Skeletal muscle satellite cell (primary cell): Measurements from ENCODE around the gene TMEM259.

Experiments
- H3K27me3 ChIP-seq: 2 replicates; pipeline ENCODE4 v1.7.0; 2013; ENCODE audit warnings: low read length; ENCODE audit not compliant: control insufficient read depth, insufficient read depth
- H3K36me3 ChIP-seq: 2 replicates; pipeline ENCODE4 v1.7.0; 2013; ENCODE audit warnings: mild to moderate bottlenecking, control low read depth, low read length; ENCODE audit not compliant: insufficient read depth
- H3K4me1 ChIP-seq: 2 replicates; pipeline ENCODE4 v1.7.0; 2013; ENCODE audit warnings: low read length; ENCODE audit not compliant: control insufficient read depth, insufficient read depth
- H3K4me2 ChIP-seq: 2 replicates; pipeline ENCODE4 v1.7.0; 2013; ENCODE audit warnings: mild to moderate bottlenecking, low read length
- H3K4me3 ChIP-seq: 2 replicates; pipeline ENCODE4 v1.7.0; 2013; ENCODE audit warnings: low read length
- H3K9ac ChIP-seq: 2 replicates; pipeline ENCODE4 v1.7.0; 2013; ENCODE audit warnings: mild to moderate bottlenecking, low read depth, low read length, moderate library complexity
- H3K9me3 ChIP-seq: replicated peaks from 2 replicates; pipeline ENCODE4 v1.7.0; 2013; ENCODE audit warnings: mild to moderate bottlenecking, control low read depth, low read length

TMEM259 gene

DNA sequence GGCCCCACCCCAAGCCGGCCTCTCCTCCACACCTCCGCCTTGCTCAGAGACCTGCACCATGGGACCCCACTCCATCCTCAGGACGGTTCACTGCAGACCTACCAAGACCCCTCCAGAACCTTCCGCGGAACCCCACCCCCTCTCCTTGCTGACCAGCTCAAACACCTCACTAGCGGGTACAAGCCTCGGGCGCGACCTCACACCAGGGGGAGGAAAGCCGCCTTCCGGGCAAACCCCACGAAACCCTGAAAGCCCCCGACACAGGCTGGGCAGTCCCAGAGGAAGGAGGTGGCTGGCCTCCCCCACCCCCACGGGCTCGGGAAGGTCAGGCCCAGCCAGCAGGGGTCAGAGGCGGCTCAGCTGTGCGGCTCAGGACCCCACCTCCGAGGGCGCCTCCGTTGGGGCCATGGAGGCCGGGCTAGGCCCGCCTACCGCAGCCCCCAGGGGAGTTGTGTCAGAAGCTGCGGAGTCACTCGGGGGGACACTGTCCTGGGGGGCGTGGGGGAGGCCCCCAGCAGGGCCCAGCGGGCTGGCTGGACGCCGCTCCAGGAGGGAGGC lies 10.9 kb downstream of the TMEM259 start:
- Histone ChIP-seq H3K9me3 (no peaks in the 10 kb centered on the region), H3K4me3 (no peak overlapping the region), H3K4me2 (no peak overlapping the region), H3K27me3 (no peaks in the 10 kb centered on the region), H3K4me1 (no peaks in the 10 kb centered on the region), H3K36me3 (peaks cover 35% of the 10 kb centered on the region), H3K9ac (no peak overlapping the region)

DNA sequence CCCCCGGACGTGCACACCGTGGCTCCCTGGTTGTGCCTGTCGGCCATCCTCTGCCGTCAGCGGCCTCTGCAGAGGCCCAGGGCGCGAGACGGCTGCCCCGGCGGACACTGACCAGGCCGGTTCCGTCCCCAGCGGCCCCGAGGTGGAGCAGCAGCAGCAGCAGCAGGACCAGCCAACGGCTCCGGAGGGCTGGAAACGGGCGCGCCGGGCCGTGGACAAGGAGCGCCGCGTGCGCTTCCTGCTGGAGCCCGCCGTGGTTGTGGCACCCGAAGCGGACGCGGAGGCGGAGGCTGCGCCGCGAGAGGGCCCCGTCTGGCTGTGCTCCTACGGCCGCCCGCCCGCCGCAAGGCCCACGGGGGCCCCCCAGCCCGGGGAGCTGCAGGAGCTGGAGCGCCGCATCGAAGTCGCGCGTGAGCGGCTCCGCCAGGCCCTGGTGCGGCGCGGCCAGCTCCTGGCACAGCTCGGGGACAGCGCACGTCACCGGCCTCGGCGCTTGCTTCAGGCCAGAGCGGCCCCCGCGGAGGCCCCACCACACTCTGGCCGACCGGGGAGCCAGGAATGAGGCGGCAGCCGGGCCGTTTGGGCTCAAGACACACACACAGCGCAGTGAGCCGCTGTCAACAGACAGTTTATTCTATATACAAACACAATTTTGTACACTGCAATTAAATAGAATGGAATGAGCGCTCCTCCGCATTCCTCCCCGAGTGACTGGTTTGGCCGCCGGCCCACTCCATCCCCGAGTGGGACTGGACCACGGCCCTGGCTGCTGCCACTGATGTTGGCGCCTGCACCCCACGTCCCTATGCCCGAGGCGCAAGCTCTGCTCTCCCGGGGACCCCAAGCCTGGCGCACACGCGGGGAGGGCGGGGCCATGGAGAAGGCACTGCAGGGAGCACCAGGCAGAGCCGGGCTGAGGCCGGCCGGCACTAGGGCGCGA lies 11.6 kb downstream of the TMEM259 start:
- Histone ChIP-seq H3K27me3 (no peaks in the 10 kb centered on the region), H3K4me3 (no peak overlapping the region), H3K9me3 (no peaks in the 10 kb centered on the region), H3K36me3 (peaks cover 32% of the 10 kb centered on the region), H3K4me1 (no peaks in the 10 kb centered on the region), H3K4me2 (no peak overlapping the region), H3K9ac (no peak overlapping the region)

GRCh38 chr19:1008268-1009040 lies 12.5 kb downstream of the TMEM259 start:
- Histone ChIP-seq H3K4me1 (no peaks in the 10 kb centered on the region), H3K36me3 (peaks cover 26% of the 10 kb centered on the region), H3K9ac (no peak overlapping the region)

GRCh38 chr19:1007399-1008251 lies 13.3 kb downstream of the TMEM259 start:
- Histone ChIP-seq H3K27me3 (peaks cover 5% of the 10 kb centered on the region), H3K4me1 (no peaks in the 10 kb centered on the region), H3K9me3 (no peaks in the 10 kb centered on the region), H3K9ac (no peak overlapping the region), H3K4me2 (no peak overlapping the region), H3K36me3 (peaks cover 19% of the 10 kb centered on the region), H3K4me3 (no peak overlapping the region)

More at GRCh38 chr19:1008268-1009040, 12.5 kb downstream of the TMEM259 start:
- H3K4me2 ChIP-seq = no peak overlapping the region
- H3K4me3 ChIP-seq = no peak overlapping the region
- no peaks in the 10 kb centered on the region for H3K9me3 ChIP-seq
- H3K27me3 ChIP-seq = peaks cover 5% of the 10 kb centered on the region

GRCh38 chr19:1006711-1007398 lies 14.1 kb downstream of the TMEM259 start:
- Histone ChIP-seq H3K36me3 (peaks cover 17% of the 10 kb centered on the region), H3K9ac (no peak overlapping the region), H3K4me3 (no peak overlapping the region), H3K9me3 (no peaks in the 10 kb centered on the region), H3K4me1 (no peaks in the 10 kb centered on the region), H3K4me2 (no peak overlapping the region), H3K27me3 (peaks cover 8% of the 10 kb centered on the region)

DNA sequence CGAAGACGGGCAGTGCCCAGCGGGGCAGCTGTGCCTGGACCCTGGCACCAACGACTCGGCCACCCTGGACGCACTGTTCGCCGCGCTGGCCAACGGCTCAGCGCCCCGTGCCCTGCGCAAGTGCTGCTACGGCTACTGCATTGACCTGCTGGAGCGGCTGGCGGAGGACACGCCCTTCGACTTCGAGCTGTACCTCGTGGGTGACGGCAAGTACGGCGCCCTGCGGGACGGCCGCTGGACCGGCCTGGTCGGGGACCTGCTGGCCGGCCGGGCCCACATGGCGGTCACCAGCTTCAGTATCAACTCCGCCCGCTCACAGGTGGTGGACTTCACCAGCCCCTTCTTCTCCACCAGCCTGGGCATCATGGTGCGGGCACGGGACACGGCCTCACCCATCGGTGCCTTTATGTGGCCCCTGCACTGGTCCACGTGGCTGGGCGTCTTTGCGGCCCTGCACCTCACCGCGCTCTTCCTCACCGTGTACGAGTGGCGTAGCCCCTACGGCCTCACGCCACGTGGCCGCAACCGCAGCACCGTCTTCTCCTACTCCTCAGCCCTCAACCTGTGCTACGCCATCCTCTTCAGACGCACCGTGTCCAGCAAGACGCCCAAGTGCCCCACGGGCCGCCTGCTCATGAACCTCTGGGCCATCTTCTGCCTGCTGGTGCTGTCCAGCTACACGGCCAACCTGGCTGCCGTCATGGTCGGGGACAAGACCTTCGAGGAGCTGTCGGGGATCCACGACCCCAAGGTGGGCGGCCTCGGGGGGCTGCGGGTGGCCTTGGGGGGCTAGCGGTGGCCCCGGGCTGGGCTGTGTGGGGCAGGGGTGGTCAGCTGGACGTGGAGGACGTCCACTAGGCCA lies 15.9 kb downstream of the TMEM259 start:
- peaks cover 15% of the 10 kb centered on the region for H3K36me3 ChIP-seq
- H3K4me2 ChIP-seq = no peak overlapping the region
- no peak overlapping the region for H3K4me3 ChIP-seq
- H3K9me3 ChIP-seq = no peaks in the 10 kb centered on the region
- H3K27me3 ChIP-seq = peaks cover 15% of the 10 kb centered on the region
- no peaks in the 10 kb centered on the region for H3K4me1 ChIP-seq
- H3K9ac ChIP-seq = no peak overlapping the region

DNA sequence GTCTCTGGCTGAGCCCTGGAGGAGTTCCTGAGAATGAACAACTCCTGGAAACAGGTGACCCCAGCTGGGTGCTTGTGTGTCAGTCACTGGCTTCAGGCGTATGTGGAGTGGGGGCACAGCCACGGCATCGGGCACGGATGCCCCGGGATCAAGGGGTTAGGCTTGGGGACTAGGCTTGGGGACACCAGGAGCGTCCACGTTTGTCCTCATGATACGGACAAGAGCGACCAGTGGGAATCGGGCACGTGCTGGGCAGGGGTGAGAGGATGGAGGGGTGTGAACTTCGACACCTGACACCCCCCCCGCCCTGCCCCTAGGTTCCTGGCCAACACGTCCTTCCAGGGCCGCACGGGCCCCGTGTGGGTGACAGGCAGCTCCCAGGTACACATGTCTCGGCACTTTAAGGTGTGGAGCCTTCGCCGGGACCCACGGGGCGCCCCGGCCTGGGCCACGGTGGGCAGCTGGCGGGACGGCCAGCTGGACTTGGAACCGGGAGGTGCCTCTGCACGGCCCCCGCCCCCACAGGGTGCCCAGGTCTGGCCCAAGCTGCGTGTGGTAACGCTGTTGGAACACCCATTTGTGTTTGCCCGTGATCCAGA lies 16.6 kb downstream of the TMEM259 start:
- no peaks in the 10 kb centered on the region for H3K4me1 ChIP-seq
- peaks cover 18% of the 10 kb centered on the region for H3K27me3 ChIP-seq
- H3K9me3 ChIP-seq = no peaks in the 10 kb centered on the region
- peaks cover 8% of the 10 kb centered on the region for H3K36me3 ChIP-seq
- H3K4me3 ChIP-seq = no peak overlapping the region
- H3K9ac ChIP-seq = no peak overlapping the region
- H3K4me2 ChIP-seq = no peak overlapping the region

DNA sequence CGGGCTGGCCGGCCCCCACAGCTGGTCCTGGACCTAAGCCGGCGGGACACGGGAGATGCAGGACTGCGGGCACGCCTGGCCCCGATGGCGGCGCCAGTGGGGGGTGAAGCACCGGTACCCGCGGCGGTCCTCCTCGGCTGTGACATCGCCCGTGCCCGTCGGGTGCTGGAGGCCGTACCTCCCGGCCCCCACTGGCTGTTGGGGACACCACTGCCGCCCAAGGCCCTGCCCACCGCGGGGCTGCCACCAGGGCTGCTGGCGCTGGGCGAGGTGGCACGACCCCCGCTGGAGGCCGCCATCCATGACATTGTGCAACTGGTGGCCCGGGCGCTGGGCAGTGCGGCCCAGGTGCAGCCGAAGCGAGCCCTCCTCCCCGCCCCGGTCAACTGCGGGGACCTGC lies 17.6 kb downstream of the TMEM259 start:
- Histone ChIP-seq H3K4me3 (no peak overlapping the region), H3K9ac (no peak overlapping the region), H3K36me3 (no peaks in the 10 kb centered on the region), H3K4me1 (no peaks in the 10 kb centered on the region), H3K27me3 (peaks cover 28% of the 10 kb centered on the region), H3K4me2 (no peak overlapping the region), H3K9me3 (no peaks in the 10 kb centered on the region)

- H3K27me3 ChIP-seq = peaks cover 35% of the 10 kb centered on the region
Observed at GRCh38 chr19:1002600-1002999, 18.3 kb downstream of the TMEM259 start.

More at GRCh38 chr19:1002600-1002999, 18.3 kb downstream of the TMEM259 start:
- H3K4me1 ChIP-seq = no peaks in the 10 kb centered on the region
- no peak overlapping the region for H3K4me3 ChIP-seq
- no peaks in the 10 kb centered on the region for H3K9me3 ChIP-seq
- no peaks in the 10 kb centered on the region for H3K36me3 ChIP-seq
- H3K9ac ChIP-seq = no peak overlapping the region
- H3K4me2 ChIP-seq = no peak overlapping the region
